GM18861 (cell line): ENCODE data around the gene KCTD20.
A peak's percentile ranks its signal among the peaks of the same experiment; 100 is the strongest.

Source experiments
- ATAC-seq: cut with Tn5 transposase; IDR thresholded peaks from one replicate; pipeline ENCODE4 v1.9.1; 2021; ENCODE audit not compliant: unreplicated experiment

Gene KCTD20

DNA sequence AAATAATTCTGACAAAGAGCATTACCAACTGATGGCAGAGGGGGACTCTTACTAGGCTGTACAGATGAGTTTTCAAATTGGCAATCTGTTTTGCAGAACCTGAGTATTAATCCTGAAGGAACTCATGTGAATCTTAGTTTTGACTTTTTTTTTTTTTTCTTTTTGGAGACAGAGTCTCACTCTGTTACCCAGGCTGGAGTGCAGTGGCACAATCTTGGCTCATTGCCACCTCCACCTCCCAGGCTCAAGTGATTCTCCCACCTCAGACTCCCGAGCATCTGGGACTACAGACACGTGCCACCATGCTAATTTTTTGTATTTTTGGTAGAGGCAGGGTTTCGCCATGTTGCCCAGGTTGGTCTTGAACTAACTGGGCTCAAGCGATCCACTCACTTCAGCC lies 49.3 kb downstream of the KCTD20 start:
- ATAC-seq, result no peak

DNA sequence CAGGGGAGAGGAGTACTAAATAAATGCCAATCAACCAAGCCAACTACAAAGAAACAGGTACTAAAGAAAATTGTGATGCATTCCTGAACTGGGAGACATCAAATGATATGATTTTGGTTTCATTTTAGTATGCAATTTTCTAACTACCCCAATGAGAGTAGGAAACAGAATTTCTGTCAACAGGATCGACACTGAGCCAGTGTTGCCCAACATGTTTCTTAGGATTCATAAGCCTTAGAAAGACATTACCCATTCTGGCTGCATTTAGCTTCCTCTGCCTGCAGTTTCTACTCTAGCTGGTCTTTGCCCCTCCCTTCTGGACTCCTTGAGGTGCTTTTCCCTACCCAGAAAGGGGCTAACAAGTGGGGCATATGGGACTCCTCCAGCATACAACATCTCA lies 49.8 kb downstream of the KCTD20 start:
- no peak for ATAC-seq

DNA sequence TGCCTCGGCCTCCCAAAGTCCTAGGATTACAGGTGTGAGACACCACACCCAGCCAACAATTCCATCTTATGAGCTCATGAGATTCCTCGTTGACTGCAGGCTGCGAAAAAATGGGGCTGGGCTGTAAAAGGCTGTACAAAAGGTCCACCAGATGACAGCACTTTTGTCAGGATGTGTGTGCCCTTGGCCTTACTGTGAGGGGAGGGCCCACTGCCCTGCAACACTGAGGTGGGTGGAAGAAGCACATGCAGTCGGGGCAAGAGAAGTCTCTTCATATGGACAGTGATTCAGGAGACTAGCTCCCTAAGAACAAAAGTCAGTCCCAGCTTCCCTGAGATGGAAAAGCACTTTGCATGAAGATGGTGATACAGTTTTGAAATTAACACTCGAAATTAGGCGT lies 50.5 kb downstream of the KCTD20 start:
- no peak for ATAC-seq

DNA sequence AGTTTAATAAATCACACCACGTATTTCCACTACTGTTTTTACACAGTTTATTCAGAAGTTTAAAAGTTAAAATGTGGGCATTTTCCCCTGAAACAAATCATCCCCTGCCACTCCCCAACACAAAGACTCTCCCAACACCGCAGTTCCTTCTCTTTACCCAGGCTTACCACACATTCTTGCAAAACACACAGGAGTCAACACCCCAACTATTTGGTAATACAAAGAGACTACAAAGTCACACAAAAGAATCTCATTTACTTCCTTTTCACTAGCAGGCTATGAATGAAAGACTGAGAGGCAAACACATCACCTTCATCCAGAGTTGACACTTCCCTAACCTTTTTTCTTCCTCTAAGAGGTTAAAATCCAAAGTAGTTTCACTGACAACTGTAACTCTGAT lies 51.1 kb downstream of the KCTD20 start:
- no peak for ATAC-seq

DNA sequence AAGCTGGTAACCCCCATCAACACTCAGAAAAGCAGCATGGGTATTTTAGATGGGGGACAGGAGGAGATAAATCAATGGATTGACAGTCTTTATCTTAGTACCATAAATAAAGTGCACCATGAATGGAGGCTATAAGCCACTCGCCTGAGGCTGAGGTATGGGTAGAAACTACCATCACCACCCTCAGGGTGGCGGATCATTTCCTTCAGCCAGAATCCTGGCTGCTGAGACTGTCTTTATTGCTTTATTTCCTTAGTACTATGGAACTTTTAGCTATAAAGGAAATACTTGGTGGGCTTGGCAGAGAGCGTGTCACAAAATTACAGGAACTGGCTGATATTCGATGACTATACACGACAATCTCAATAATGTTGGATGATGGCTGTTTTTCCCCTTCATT lies 52.3 kb downstream of the KCTD20 start:
- ATAC-seq, result no peak

DNA sequence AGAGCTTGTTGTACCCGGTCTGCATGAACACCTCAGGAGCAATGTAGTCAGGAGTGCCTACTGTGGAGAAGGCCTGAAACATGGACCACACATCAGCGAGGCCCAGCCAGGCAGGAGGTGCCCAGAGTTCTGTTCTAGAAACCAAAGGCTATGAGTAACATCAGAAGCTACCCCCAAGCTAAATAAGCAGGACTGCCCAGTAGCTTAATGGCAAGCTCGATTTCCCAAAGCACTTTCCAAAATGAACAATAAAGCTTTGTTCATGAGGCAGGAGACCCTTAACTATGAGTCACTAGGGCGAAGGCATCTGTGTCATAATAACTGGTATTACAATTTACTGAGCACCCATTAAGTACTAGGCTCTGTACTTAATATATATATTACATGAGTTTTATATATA lies 57.1 kb downstream of the KCTD20 start:
- ATAC-seq, result no peak

DNA sequence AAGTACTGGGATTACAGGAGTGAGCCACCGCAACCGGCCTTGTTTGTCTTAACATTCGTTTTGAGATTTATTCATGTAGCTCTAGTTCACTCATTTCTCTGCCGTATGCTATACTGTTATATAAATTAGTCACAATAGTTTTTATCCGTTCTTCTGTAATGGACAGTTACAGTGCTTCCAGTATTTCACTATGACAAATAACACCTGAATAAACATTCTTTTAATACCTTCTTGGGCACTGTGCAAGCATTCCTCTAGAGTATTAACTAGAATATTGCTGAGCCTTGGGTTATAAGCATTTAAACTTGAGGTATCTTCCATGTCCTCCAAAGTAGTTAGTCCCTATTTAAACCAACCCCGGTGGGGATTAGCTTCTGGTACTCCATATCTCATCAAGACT lies 58.9 kb downstream of the KCTD20 start:
- ATAC-seq, result no peak

DNA sequence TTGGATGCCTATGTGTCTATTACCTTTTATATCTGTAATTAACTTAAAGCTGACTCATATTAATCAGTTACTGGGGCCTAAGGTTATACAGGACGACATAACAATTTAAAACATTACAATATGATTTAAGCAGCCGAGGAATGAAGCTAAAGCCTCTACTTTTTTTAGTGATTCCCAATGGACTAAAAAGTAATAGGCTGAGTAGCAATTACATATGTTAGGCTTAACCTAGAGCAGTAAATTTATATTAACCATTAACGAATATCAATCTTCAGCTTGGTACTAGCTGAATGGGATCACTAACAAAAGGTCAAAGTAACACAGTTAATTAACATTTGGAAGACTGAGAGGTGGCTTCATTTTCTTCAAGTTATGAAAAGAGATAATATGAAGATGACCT lies 61.4 kb downstream of the KCTD20 start:
- ATAC-seq, result no peak

DNA sequence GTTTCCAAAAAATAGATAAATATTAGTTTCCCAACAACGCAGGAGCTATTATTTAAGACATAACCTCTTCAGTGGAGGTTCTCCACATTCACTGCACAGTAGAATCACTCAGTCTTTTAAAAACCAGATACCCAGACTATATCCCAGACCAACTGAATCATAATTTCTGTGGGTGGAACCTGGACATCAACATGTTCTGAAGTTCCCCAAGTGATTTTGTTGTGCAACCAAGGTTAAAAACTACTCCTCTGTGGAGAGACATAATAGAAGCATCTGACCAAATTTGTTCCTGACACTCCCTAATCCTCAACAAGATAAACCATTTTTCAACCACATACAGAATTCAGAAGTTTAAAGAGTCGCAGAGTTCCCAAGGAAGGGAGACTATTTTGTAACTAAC lies 62.2 kb downstream of the KCTD20 start:
- ATAC-seq, result no peak

DNA sequence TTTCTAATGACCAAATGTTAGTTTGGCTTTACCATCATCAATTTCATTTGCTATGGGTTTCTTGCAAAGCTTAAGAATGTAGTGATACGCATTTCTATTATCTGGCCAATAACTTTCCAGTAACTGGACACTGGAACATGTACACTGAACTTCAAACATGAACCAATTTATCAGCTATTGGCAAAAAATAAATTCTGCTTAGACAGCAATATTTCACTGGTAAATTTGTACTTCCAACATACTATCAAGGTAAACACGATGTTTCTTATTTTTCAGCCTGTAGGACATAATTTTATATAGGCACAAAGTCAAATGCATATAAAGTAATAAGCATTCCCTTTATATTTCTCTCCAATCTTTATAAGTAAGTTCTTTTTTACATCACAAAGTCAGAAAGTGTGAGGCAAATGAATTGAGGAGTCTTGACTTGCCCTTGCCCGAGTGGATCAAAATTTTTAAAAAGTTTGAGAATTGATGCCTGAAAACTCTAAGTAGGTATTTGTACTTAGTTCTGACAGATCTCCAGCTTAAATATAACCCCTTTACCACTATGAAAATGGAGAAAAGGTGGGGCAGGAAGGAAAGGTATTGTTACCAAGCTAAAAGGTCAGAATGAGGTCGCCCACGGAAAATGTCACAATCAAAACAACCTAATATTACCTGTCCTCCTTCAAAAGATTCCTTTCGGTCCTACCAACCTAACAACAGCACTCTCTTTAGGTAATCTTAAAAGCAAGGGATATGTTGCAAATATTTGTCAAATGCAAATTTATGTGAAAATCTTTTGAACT lies 63.1 kb downstream of the KCTD20 start:
- ATAC-seq, result no peak

DNA sequence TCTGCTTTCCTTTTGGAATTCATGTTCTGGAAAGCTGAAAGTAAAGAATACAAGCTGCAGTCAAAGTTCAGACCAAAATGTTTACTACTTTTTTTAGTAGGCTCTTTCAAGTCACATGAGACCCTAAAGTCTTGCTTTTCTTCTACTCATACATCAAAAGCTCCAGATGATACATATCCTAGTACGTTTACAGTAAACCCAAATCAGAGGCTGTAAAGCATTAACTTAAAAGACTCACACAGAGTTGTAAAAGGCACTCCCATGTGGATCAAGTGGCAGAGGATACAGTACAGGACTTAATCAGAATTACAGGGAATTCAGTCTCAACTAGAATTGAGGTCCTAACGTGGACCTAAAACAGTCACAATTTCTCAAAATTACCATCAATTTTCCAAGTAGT lies 63.8 kb downstream of the KCTD20 start:
- ATAC-seq, result no peak

DNA sequence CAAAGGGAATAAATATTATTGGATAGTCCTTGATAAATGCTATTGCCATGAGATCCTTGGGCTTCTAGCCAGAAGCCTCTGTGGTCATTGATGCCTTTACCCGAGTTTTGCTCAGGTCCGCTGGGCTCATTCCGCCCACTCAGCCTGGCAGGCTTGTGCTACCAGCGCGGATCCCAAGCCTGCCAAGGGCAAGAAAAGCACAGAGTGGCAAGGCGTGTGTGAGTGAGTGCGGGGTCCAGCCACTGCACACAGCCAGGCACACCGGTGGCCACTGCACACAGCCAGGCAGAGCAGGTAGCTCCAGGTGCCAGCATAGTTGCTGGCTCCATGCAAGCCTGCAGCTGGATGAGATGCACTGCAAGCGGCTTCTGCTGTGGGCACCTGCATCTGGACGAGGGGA lies 65.7 kb downstream of the KCTD20 start:
- no peak for ATAC-seq

DNA sequence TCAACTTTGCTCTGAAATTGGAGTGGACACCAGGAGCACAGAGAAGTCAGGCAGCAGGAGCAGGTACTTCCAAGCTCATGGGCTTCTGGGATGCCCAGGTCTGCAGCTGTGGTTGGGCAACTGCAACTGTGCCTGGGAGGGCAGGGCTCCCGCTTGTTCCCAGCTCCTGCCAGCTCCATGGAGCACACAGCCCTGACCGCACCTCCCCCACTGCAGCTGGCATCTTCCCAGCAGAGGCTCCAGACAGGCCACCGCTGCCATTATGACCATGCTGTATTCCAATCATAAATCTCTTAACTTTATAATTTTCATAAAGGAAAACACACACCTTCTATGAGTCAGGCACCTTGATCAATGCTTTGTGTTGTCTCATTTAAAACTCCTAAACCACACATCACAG lies 67.6 kb downstream of the KCTD20 start:
- no peak for ATAC-seq

DNA sequence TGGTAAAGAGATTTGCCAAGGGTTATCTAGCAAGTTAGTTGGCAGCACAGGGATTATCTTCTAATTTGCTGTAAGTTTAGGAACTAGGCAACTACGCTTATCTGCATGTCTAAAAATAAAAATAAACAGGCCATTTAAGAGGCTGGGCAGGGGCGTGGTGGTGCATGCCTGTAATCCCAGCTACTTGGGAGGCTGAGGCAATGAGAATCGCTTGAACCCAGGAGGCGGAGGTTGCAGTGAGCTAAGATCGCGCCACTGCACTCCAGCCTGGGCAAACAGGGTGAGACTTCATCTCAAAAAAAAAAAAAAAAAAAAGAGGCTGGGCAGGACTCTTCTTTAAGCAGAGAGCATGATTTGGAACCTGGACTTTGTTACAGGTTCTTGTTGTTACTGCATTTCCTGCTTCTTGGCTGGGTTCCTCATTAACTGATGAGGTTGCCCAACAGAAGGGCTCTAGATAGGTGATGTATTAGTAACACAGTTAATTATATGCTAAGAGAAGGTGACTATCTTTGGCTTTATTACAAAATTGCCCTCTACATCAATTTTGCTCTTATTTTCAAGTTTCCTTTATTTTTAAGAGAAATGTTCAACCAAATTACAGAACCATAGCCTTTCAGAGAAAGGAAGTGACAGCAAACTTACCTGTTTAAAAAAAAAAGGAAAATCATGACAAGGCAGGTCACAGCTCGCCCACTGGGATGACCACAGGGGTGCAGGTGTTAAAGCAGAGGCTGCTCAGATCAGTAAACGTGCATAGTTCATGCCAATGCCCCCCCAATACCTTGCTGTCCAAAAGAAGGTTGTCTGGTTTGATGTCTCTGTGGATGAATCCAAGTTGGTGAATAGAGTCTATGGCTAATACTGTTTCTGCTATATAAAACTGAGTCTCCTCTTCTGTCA lies 72.0 kb downstream of the KCTD20 start:
- peak; percentile 53 for ATAC-seq

DNA sequence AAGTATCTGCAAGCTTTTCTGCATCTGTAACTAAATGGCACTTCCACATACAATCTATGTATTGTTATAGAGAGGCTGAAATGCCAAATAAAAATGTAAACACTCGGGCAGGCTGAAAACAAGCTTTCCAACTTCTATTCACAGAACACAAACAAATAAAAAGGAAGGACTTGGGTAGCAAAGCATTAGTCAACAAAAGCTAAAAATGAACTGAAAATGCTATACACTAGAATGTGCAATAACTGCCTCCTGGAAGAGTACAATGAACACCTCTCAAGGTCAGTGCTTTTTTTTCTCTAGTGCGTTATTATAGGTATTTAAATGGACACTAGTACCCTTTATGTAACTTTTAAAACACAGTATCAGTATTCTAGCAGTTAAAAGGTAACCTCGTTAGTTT lies 73.0 kb downstream of the KCTD20 start:
- no peak for ATAC-seq

DNA sequence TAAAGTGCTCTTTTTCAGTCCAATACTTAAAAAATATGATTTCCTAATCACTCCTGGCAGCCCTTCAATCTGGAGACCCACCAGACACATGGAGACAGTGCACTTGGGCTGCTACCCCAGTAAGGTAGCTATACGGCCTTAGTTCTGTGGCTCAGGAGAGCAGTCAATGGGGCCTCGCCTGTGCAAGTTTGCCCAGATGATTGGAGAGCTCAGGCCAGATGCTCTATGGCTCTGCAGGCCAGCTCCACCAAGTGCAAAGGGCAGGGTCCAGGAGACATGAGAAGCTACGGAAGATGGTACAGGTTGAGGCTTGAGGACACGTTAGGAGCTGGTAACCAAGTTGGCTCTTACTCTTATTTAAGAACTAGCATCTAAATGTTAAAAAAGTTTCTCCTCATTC lies 73.8 kb downstream of the KCTD20 start:
- ATAC-seq, result no peak

DNA sequence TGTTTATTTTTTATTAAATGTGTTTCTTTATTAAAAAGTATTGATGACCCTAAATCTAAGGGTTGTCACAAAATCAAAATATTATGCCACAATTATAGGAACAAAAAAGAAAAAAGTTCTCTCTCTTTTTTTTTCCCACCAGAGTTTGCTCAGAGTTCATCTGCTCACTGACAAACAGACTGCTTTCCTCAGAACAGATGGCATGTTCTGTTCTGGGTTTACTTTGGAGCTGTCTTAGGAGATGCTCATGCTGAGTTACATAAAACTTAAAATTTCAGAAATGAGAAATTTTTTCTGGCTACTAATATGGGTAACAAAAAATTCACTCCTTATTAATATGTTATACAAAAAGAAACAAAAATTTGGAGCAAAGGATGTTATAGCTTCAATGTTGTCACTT lies 74.2 kb downstream of the KCTD20 start:
- no peak for ATAC-seq

DNA sequence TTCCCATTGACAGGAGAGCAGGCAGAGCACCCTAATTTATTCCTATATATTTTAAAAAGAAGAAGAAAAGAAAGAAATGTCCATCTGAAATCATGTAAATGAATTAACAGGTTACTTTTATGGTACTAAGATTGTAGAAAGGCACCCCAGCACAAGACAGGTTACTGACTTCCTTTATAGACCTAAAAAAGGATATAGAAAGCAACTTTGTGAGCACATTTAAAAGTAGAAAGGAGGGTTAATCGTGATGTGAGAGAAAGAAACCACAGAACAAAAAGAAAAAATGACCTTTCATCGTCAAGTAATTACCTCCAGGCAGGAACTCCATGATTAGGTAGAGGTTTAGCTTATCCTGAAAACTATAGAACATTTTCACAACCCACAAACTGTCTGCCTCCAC lies 74.6 kb downstream of the KCTD20 start:
- no peak for ATAC-seq

DNA sequence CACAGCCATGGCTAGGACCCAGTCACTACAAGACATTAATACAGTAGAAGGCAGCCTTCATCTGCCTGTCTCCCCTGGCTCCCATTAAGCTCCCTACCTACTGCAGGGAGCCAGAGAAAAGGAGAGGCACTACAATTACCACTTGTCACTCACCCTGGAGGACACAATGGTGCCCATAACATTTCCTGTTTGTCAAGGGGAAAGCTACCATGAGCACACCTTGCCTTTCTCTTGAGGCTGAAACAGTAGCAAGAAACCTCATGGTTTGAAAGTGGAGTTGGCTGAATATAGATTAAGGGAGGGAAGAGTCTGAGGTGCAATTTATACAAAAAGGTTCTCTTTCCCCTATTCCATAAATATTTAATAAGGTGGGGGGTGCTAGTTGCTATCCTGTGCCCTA lies 76.6 kb downstream of the KCTD20 start:
- no peak for ATAC-seq

DNA sequence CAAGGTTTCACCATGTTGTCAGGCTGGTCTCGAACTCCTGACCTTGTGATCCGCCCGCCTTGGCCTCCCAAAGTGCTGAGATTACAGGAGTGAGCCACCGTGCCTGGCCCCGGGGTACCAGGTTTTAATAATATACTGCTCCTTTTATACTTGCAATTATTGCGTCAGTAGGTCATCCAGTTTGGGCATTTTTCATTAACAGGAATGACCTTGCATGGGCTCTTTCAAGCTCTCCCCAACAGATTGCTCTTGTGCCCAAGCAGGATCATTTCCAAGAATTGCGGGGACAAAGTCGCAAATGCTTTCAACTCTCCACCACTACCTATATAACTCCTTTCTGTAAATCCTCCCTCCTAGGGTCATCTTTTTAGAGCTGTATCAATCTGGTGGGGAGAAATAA lies 80.7 kb downstream of the KCTD20 start:
- ATAC-seq, result no peak

DNA sequence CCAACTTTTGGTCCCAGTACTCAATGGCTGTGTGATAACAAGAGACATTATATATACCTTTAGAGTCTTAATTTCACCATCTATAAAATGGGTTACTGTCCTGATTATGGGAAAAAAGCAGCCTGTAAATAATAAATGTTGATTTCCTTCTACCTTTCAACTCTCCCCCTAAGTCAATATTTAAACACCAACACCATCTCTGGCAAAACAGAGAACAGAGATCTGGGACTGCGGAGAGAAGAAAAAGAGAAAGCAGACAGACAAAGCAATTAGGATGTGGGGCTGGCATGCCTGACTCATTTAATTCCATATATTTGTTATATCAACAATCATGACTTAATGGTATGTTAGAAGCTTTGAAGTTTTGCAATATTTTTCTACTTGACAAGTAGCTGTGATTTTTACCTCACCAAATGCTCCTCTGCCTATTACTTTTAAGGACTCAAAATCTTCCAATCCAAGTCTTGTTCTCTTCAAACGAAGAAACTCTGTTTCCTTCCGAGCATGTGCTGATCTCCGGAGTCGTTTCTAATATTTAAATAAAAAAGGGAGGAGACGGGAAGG lies 81.2 kb downstream of the KCTD20 start:
- ATAC-seq, result no peak

DNA sequence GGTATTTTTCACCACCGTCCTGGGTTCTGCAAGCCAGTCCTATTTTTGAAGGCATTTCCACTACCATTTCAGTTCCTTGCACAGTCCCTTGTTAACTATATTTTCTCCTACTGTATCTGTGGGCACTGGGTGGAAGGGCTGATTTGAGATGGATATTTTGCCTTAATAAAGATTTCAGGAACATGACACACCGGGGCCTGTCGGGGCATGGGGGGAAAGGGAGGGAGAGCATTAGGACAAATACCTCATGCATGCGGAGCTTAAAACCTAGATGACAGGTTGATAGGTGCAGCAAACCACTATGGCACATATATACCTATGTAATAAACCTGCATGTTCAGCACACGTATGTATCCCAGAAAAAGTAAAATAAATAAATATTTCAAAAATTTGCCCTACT lies 82.1 kb downstream of the KCTD20 start:
- ATAC-seq, result no peak
